Superior temporal gyrus (tissue), 1 donor: ENCODE results near the gene ZMIZ1.
A peak's percentile ranks its signal among the peaks of the same experiment; 100 is the strongest.

Experiments used
- DNase-seq: peaks from one replicate; pipeline ENCODE4 v3.0.0-alpha.2; 2016; ENCODE audit errors: extremely low spot score

ZMIZ1 gene

DNA sequence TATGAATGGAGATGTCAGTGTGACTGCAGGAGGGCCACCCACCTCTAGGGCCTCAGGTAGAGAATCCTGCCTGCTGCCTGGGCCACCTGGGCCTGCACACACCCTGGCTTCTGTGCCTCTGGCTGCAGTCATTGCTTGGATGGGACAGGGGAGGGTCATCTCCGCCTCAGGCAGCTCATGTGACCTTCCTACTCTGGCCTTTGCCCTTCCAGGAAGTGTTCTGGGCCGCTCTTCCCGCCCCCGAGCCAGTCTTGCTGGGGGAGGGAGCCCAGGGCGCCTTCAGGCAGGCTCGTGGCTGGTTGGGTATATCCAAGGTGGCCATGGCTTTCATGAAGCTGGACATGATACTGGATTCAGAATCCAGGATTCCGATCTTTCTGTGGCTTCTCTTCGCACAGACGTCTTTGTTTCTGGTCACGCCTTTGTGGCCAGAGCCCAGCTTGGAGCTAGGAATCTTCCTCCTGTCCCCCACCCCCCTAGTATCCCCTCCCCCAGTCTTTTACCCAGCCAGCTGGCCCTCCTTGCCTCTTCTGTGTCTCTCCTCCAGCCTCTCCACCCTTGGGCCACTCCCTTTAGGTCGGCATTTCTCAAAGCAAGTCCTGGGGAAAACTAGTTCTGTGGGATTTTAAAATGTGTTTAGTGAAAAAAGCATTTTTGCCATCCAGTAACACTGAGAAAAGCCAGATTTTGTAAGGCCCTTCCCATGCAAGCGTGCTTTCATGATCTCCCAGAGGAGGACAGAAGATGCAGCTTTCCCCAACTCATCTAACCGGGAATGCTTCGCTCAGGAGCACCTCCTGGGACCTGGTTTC, 119.6 kb downstream of the ZMIZ1 start:
- DNase-seq: no peak

DNA sequence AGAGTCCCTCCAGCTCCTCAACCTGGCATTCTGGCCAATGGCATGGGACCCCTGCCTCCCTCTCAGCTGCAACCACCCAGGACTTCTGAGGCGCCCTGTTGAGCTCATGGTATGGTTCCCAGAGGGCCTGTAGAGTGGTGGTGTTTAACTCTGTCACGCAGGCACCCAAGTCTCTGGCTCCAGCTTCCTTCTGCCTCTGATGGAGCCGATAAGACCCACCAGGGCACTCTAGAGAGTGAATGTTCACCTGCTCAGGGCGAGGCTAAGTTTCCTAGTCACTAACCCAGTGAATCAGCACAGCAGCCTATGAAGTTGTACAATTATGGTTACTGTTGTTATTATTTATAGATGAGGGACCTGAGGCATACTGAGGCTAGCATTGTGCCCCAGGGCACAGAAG, 120.4 kb downstream of the ZMIZ1 start:
- no peak for DNase-seq

DNA sequence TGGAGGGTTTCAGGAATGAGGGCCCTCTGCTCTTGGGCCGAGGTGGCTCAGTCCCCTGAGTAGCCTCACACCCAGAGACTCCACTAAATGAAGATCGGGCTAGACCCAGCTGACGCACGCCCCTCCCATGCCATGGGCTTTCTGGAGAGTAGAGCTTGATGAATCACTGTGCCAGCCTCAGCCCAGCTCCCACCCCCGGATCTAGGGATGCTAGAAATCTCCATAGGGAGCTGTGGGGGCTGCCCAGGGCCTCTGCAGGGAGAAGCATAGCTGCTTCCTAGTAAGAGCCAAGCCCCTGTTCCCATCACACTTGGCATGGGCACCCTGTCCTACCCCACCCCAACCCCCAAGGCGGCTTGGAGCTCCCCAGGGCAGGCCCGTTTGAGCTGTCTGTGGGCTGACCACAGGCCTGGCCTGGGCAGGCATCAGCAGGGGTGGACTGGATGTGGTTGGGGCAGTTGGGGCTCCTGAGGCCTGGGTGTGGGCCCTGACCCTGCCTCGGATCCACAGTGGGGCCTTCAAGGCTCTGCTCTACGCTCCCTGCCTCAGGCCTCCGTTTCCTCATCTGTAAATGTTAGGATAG, 121.2 kb downstream of the ZMIZ1 start:
- peak; percentile 62 for DNase-seq

DNA sequence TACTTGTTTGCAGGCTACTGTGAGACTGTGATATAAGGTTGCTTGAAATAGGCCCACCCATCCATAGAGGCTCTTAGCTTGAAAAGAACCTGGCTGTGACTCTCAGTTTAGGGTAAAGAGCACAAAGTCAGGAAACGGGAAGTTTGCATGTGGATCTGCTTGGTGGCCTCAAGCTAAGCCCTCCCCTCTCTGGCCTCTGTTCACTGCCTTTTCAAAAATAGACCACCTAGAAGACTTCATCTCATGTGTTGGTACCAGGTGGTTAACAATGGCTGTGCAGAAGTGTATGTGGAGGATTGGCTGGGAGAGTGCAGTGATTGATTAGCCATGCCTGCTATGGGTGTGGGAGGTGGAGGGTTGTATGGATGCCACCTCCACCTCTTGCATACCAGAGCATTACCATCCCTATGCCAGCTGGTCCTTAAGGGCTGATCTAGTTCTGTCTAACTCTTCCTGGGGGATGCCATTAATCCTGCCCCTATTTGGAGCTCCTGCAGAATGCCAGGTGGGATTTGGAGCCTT, 122.0 kb downstream of the ZMIZ1 start:
- no peak for DNase-seq

DNA sequence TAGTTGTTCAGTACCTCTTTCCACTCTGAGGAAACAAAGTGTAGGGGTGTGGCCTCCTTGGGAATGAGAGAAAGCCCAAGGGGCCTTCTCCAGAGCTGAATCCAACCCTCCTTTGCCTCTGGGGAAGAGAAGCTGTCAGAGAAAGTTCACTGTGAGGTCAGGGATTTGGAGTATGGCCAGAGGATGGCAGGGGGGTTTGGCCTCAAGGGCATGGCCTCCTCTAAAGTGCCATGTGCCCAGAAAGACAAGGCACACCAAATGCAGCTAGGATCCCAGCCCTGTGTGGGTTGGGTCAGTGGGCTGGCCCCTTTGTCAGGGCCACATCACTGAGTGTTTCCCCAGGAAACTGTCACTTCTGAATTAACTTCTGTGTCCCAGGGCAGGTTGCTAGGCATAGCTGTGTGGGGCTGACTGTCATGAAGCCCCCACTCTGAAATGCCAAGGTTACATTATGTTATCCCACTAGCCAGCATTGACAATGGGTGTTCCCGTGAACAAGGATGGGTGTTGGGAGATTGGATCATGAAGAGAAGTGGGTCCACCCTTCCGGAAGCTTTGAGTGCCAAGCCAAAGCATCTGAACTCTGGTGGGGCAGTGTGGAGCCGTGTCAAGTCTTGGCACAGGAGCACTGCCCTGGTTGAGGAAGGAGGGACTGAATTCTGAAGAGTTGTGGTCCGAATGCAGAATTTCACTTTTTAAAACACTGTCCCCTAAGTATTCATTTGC, 123.3 kb downstream of the ZMIZ1 start:
- DNase-seq: no peak

DNA sequence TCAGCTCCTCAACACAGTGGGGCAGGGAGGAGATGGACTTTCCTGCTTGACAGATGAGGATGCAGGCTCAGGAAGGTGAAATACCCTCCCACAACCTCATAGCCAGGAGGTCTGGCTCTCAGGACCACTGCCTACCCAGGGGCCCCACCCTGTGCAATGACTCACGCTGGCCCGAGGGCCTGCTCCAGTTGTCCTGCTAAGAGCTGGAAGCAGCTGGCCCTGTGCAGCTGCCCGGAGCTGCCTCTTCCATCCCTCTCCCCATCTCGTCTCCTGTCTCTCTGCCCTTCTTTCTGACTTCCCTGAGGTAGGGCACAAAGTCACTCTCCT, 123.9 kb downstream of the ZMIZ1 start:
- DNase-seq: no peak

DNA sequence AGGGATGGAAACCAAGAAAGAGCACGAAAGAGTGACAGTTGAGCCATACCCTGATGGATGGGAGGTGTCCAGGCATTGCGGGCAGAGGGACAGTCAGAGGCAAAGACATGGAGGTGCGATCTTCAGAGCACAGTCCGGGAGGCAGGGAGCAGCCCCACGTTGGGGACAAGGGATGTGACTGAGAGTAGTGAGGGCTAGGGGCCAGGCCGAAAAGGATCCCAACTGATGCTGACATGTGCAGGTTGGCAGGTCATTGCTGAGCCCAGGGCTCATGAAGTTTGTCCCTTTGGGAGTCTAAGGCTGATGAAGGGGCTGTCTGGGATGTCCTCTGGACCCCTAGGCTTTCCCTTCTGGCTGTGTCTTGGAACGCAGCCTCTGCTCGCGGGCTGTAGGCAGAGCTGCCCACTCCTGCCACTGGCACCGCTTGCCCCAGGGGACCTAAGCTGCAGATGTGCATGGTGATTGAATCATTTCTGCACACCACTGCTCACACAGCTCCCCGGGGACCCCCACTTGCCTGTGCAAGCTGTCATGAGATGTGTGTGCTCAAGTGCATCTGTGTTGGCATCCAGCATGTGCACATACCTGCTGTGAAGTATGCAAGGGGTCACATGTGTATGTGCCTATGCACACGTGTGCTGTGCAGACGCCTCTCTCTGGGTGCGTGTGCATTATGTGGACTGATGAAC, 125.1 kb downstream of the ZMIZ1 start:
- DNase-seq: no peak

DNA sequence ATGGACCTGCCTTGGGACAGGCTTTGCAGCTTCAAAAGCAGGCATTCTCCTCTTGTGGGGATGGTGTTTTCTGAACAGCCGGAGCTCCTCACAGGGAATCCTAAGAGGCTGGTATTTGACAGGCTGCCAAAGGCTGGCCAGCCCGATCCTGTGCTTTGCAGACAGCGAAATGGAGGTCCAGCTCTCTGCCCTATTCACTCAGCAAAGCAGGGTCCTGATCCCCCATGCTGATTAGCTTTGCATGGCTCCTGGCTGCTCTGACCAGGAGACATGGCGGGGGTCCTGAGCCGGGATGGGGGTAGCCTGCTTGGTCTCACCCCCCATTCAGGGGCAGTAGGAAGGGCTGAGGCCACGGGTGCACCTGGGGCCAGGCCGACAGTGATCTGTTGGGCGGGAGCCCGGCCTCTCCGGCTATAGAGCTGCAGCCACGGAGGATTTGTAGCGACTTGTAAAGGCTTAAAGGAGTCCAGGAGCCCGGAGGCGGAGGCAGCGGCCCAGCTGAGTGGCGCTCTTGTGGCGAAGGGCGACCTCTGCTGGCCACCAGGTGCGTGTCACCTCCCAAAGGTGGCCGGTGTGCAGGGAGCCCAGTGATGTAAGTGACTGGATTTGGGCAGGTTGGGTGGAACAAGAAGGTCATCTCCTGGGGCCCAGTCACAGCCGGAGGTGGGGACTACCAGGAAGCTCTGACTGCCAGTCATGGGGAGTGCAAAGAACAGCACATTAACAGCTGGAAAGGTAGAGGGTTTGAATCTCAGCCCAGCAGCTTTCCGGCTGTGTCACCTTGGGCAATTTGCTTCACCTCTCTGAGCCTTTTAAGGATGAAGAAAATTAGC, 126.5 kb downstream of the ZMIZ1 start:
- peak; percentile 89 for DNase-seq

DNA sequence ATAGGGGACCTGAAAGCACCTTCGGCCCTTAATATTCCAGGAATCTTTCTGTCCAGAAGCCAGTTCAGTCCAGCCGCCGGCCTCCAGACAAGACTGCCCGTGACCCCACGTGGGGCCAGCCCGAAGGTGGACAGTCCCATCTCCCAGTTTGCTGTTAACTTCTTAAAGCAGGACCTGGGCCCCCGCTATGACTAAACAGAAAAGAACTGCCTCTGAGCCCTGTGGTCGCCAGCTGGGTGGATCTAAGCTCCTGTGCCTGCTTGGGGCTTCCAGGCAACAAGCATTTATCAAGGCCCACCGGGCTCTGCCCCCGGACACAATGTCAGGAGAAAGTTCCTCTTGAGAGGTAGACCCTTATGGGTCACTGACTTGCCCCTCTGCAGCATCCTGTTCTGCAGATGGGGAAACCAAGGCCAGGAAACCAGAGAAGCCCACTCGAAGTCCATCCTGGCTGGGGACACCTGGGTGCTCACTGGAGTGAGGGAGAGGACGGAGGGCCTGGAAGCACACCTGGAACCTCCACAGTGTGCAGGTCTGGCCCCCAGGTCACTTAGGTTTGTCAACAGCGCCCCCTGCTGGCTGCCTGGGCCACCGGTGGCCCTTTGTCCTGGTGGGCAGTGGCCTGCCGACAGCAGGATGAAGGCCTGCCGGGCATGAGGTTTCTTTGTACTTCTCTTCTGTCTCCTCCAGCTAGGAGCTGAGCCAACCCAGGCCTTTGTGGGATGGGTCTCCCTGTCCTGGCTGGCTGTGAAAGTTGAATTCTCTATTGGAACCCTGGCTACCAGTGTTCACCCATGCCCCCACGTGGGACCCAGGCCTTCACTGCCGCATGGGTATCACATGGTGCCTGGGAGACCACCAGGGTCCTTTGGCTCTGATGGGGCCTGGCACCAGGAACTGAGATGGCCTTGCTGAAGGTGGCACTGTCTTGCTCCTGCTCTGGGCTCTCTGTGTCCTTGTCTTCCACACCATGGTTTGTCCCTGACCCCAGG, 128.0 kb downstream of the ZMIZ1 start:
- peak; percentile 72 for DNase-seq

DNA sequence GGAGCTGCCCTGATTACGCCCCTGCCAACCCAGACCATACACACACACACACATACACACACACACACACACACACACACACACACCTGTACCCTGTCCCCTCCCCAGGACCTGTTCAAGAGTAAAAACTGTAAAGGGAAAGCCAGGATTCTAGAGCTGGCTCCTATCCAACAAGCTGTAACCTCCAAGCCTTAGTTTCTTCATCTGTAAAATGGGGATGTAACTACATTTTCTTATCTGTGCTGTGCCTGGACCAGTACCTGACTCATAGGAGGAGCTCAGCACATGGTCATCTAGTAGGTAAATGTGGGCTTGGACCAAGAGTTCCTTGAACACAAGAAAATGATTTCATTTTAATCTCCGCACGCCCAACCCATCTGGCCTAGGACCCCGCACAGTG, 128.8 kb downstream of the ZMIZ1 start:
- DNase-seq: no peak

DNA sequence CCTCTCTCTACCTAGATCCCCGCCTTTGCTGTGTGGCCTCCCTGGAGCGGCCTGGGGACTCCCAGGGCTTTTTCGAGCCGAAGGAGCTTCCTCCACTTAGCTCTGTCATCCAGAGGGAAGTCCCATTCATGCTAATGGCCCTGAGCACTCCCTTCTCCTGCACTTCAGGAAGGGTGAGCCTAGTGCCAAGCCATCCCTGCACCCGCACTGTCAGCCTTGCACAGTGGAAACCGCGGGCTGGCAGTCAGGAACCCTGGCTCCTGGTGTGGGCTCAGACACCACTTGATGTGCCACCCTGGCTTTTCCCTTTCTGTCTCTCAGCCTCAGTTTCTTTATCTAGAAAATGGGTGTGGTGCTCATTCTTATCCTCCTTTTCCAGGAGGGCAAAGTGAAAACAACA, 131.6 kb downstream of the ZMIZ1 start:
- no peak for DNase-seq

DNA sequence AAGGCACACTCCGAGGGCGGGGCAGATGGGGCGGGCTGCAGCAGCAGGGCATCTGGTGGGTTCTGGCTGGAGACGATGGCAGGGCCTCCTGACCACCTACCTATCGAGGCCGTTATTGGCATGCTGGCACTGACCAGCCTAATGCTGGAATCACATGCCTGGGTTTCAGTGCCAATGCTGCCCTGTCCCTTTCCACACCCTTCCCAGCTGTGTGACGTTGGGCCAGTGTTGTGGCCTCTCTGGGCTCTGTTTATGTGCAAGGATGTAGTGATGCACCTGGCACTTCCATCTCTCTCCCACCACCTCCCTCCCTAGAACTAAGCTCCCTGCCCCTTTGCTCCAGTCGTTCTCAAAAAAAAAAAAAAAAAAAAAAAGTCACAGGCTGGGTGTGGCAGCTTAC, 132.9 kb downstream of the ZMIZ1 start:
- DNase-seq: no peak

DNA sequence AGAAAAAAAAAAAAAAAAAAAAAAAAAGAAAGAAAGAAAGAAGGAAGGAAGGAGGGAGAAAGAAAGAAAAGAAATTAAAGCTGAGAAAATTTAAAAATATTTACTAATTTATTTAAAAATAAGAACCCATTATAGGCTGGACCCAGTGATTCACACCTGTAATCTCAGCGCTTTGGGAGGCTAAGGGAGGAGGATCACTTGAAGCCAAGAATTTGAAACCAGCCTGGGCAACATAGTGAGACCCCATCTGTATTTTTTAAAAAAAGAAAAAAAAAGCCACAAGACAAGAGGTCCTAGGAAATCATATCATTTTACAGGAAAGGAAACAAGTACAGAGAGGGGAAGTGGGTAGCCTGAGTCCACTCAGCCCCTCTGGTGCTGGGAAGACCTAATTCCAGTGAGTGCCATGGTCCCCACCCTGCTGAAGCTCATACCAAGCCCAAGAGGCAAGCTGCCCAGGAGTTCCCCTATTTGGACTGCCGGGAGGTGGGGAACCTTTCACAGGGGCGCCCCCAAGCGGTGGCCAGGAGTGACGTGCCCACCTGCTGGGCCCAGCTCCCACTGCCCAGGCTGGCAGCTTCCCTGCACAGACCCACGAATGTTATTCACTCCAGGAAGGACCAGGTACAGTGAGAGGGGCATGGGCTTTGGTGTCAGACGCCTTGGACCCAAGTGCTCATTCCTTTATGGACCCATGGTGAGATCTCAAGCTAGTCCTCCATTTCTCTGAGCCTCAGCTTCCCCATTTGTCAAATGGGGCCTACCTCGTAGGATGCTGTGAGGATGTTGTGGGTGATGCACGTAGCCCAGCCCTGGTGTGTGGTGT, 133.6 kb downstream of the ZMIZ1 start:
- DNase-seq: no peak

DNA sequence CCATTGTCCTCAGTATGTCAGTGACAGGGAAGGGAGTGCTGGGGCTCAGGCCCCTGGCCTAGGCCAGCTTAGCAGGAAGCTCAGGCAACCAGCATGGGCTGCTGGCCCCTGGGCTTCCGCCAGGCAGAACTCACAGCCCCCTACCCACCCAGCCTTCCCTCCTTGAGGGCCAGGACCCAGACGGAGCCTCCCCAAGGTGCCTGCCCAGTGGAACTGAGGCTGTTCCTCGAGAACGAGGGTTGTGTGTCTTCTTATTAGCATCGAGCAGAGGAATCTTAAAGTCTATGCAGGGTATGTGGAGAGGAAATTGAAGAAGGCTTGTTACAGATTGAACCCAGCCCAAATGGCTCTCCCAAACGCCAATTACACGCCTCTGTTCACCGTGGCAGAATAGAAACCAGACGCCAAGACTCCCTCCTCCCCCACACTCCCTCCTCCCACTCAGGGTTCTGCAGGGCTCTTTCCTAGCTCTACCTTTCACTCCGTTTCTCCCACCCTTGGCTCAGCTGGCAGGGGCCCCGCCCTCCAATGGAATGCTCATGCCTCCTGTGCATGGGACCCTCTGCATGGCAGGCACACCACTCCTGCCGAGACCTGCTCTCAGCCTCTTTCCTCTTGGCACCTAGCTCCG, 134.4 kb downstream of the ZMIZ1 start:
- DNase-seq: no peak

DNA sequence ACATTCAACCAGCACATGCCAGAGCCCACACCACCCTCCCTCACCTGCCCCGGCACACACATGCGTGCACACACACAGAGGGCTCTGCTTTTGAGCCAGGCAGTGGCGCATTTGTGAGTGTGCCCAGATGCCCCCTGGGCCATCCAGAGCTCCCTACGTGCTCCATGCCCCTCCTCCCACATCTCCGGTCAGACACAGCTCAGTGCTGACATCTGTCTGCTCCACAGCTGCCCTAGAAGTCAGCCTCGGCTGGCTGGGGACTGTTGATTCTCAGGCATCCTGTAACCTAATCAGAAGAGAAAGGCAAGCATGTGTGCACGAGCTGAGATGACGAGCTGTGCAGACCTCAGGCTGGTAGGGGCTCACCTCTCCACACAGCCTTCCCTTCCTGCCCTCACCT, 135.1 kb downstream of the ZMIZ1 start:
- DNase-seq: peak; percentile 63

DNA sequence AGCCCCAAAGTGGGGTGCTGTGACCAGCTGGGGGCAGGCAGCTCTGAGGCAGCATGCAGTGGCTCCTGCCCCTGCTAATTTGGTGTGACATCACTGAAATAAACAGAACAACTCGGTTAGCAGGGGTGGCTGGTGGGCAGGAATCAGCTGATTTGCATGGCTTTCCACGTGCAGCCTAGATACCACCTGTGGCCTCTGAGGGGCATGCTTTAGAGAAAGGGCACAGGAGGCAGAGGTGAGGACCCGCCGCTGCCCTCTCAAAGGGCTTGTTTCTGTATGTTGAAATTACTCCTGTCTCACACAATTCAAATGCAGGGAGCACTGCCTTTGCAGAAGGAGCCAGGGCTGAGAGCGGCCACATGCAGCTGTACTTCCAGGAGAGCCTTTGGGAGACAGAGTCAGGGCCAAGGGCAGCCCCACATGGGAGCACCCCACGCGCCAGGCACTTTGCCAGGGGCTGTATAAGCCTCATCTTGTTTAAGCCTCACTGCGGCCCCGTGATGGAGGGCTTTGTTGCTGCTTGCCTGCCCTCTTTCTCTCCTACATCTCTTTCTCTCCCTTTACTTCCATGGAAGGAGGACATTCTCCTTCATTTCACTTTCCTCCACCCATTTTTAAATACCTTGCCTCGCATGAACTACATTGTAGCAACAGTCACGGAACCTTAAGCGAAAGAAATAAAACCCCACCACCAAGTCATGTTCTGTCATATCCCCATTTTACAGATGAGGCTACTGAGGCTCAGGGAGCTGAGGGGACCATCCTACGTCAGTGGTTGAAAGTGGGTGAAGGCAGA, 137.7 kb downstream of the ZMIZ1 start:
- DNase-seq: peak; percentile 60

DNA sequence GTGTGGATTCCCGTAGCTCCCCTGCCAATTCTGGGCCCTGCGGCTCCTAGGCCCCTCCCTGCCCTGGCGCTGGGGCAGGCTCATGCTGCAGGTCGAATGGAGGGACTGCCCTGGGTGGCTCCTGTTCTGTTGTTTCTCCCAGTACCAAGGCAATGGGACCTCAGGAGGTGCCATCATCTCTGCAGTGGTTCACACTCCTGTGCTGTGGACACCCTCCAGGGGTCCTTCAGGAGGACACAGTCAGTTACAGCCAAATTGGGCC, 138.3 kb downstream of the ZMIZ1 start:
- no peak for DNase-seq

DNA sequence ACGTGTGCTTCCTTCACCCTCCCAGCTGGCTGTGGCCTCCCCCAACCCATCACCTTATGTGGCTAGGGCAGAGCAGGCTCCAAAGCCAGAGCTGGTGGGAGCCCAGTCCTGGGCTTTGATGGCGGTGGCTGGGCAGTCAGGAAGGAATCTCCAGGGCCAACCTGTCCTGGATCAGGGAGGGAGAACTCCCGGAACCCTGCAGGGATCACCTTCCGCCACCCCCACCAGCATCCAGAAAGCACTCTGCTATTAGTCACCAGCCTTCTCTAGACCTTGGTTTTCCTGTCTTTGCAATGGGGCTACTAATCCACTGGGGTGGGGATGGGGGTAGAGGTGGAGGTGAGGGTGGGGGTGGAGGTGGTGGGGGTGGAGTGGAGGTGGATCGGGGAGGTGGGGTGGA, 139.0 kb downstream of the ZMIZ1 start:
- DNase-seq: no peak
